Vagina (tissue), 2 donors: ENCODE measurements around the gene ARHGAP6.

ENCODE experiments used
- CTCF ChIP-seq, 3 experiments: fragments of 450-650 bp in 2 of 3; fragments of 200-600 bp in 1 of 3; sonication (generic) in 1 of 3; IDR thresholded peaks; one replicate each; pipeline ENCODE4 v1.5.1; 2017 to 2019; ENCODE audit warnings: antibody characterized with exemption in 3 of 3, mild to moderate bottlenecking in 2 of 3, moderate library complexity in 2 of 3
- POLR2AphosphoS5 ChIP-seq, 2 donors: sonication (generic); formaldehyde crosslinking; IDR thresholded peaks; one replicate each; pipeline ENCODE4 v1.9.0; 2017; ENCODE audit warnings: antibody characterized with exemption in 2 of 2, mild to moderate bottlenecking in 2 of 2, low read depth in 1 of 2; ENCODE audit not compliant: insufficient read depth in 1 of 2

GRCh38 chrX:11484290-11484689 lies 181.4 kb downstream of the ARHGAP6 start:
- TF ChIP-seq CTCF (IDR thresholded peaks at IDR 0.05), result no peak
- no peak for TF ChIP-seq POLR2AphosphoS5 (IDR thresholded peaks at IDR 0.05; ENCODE audit: insufficient read depth in 1 of 2, low read depth in 1 of 2)
